Tibial nerve (tissue), 4 donors: ENCODE measurements around the gene NTSR1.

Source experiments
- CTCF ChIP-seq, 5 experiments: fragments of 200-600 bp in 3 of 5; fragments of 450-650 bp in 2 of 5; sonication (generic) in 3 of 5; IDR thresholded peaks; one replicate each; pipeline ENCODE4 v1.5.1; 2016 to 2019; ENCODE audit warnings: antibody characterized with exemption in 5 of 5, mild to moderate bottlenecking in 3 of 5, moderate library complexity in 2 of 5
- EP300 ChIP-seq, 2 donors: sonication (generic); formaldehyde crosslinking; IDR thresholded peaks; one replicate each; pipeline ENCODE4 v1.6.1; 2017; ENCODE audit warnings: antibody characterized with exemption in 2 of 2, mild to moderate bottlenecking in 1 of 2

- TF ChIP-seq CTCF (IDR thresholded peaks at IDR 0.05) (no peak), EP300 (IDR thresholded peaks at IDR 0.05) (no peak)
Measured at GRCh38 chr20:62768234-62768546, 59.6 kb downstream of the NTSR1 start.
